Osteocyte (in vitro differentiated cells): ENCODE data around the gene RPL7L1. TPM values are rescaled to one million over a fixed set of nuclear protein-coding genes. Genes with fewer than 3 reads are reported as not detected.

Experiments
- DNase-seq: peaks from one replicate; pipeline ENCODE4 v3.0.0; 2021; ENCODE audit warnings: mixed read lengths; ENCODE audit not compliant: unreplicated experiment; ENCODE audit errors: extremely low spot score
- H3K27ac Mint-ChIP-seq: one replicate; pipeline ENCODE4 v1.8.0; 2021; ENCODE audit warnings: mild to moderate bottlenecking, mixed read lengths; ENCODE audit not compliant: unreplicated experiment
- H3K27me3 Mint-ChIP-seq: one replicate; pipeline ENCODE4 v1.8.0; 2021; ENCODE audit warnings: mixed read lengths; ENCODE audit not compliant: unreplicated experiment
- H3K36me3 Mint-ChIP-seq: one replicate; pipeline ENCODE4 v1.8.0; 2021; ENCODE audit warnings: mixed read lengths; ENCODE audit not compliant: unreplicated experiment
- H3K4me1 Mint-ChIP-seq: one replicate; pipeline ENCODE4 v1.8.0; 2021; ENCODE audit warnings: mixed read lengths; ENCODE audit not compliant: unreplicated experiment
- H3K4me3 Mint-ChIP-seq: one replicate; pipeline ENCODE4 v1.8.0; 2021; ENCODE audit warnings: mild to moderate bottlenecking, moderate library complexity, mixed read lengths; ENCODE audit not compliant: unreplicated experiment
- H3K9me3 Mint-ChIP-seq: one replicate; pipeline ENCODE4 v1.8.0; 2021; ENCODE audit warnings: mixed read lengths; ENCODE audit not compliant: unreplicated experiment
- total RNA-seq: library from RNA; stranded (reverse); gene quantifications from 2 replicates; pipeline ENCODE4 v1.2.1, GENCODE V29; 2021
- TF ChIP-seq, protein P1 (sequence below): fragments of 200-600 bp; sonication (generic); IDR thresholded peaks from 2 replicates; pipeline ENCODE4 v1.5.0; 2021; ENCODE audit warnings: antibody characterized with exemption, mild to moderate bottlenecking, moderate library complexity

Gene RPL7L1
- total RNA-seq, 1 donor from 2014 or later: 77.4 TPM

GRCh38 chr6:42915732-42916131 is 36.3 kb downstream of the RPL7L1 start, which contains the start of gene PTCRA:
PTCRA (plus strand) TSS chr6:42916053; CDS start chr6:42916070, 17 bp downstream.
- Mint-ChIP-seq H3K4me3 (no peak within 1 kb of the TSS), H3K27me3 (peaks cover 3% of the 10 kb centered on the region), H3K9me3 (no peaks in the 10 kb centered on the region), H3K36me3 (no peaks in the 10 kb centered on the region), H3K4me1 (peaks cover 4% of the 10 kb centered on the region), H3K27ac (no peak within 1 kb of the TSS)
- DNase-seq: no peak
- TF ChIP-seq, protein P1, sequence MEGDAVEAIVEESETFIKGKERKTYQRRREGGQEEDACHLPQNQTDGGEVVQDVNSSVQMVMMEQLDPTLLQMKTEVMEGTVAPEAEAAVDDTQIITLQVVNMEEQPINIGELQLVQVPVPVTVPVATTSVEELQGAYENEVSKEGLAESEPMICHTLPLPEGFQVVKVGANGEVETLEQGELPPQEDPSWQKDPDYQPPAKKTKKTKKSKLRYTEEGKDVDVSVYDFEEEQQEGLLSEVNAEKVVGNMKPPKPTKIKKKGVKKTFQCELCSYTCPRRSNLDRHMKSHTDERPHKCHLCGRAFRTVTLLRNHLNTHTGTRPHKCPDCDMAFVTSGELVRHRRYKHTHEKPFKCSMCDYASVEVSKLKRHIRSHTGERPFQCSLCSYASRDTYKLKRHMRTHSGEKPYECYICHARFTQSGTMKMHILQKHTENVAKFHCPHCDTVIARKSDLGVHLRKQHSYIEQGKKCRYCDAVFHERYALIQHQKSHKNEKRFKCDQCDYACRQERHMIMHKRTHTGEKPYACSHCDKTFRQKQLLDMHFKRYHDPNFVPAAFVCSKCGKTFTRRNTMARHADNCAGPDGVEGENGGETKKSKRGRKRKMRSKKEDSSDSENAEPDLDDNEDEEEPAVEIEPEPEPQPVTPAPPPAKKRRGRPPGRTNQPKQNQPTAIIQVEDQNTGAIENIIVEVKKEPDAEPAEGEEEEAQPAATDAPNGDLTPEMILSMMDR: no peak

- H3K36me3 Mint-ChIP-seq: no peaks in the 10 kb centered on the region
- H3K27ac Mint-ChIP-seq: no peak overlapping the region
- TF ChIP-seq, protein P1: no peak
- peaks cover 1% of the 10 kb centered on the region for H3K27me3 Mint-ChIP-seq
- H3K4me3 Mint-ChIP-seq: no peak overlapping the region
- H3K4me1 Mint-ChIP-seq: peaks cover 3% of the 10 kb centered on the region
- no peak for DNase-seq
- H3K9me3 Mint-ChIP-seq: no peaks in the 10 kb centered on the region
Measured at GRCh38 chr6:42916288-42916687, 36.9 kb downstream of the RPL7L1 start.

DNA sequence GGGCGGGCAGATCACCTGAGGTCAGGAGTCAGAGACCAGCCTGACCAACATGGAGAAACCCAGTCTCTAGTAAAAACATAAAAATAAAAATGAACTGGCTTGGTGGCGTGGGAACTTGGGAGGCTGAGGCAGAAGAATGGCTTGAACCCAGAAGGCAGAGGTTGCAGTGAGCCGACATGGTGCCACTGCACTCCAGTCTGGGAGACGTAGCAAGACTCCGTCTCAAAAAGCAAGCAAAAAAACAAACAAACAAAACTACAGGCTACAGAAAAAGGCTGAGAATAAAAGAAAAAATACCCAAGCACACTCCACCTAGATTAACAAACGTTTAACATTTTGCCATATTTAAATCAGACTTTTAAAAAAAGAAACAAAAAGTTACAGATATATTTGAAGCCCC is 42.4 kb downstream of the RPL7L1 start:
- H3K27me3 Mint-ChIP-seq: no peaks in the 10 kb centered on the region
- H3K27ac Mint-ChIP-seq: no peak overlapping the region
- H3K4me3 Mint-ChIP-seq: no peak overlapping the region
- no peaks in the 10 kb centered on the region for H3K36me3 Mint-ChIP-seq
- peaks cover 2% of the 10 kb centered on the region for H3K4me1 Mint-ChIP-seq
- H3K9me3 Mint-ChIP-seq: no peaks in the 10 kb centered on the region
- TF ChIP-seq, protein P1: no peak
- no peak for DNase-seq

DNA sequence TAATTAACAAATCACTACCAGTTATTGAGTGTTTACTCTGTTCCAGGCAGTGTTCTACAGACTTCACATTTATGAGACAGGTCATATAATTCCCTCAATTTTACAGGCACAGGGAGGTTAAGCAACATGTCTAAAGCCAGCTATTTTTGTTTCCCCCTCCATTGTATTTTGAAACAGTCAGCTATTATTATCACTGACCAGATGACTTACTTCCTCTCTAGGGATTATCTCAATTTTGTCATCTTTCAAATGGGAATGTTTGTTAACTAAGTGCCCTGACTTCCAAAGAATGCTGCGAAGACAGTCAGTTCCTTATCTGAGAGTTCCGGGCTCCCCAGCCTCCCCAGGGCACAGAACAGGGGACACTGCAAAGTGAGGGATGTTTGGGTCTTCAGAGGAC is 44.2 kb downstream of the RPL7L1 start:
- Mint-ChIP-seq H3K27me3 (no peaks in the 10 kb centered on the region), H3K4me3 (no peak overlapping the region), H3K4me1 (peaks cover 6% of the 10 kb centered on the region), H3K36me3 (no peaks in the 10 kb centered on the region), H3K9me3 (no peaks in the 10 kb centered on the region), H3K27ac (no peak overlapping the region)
- no peak for DNase-seq
- TF ChIP-seq, protein P1: no peak

DNA sequence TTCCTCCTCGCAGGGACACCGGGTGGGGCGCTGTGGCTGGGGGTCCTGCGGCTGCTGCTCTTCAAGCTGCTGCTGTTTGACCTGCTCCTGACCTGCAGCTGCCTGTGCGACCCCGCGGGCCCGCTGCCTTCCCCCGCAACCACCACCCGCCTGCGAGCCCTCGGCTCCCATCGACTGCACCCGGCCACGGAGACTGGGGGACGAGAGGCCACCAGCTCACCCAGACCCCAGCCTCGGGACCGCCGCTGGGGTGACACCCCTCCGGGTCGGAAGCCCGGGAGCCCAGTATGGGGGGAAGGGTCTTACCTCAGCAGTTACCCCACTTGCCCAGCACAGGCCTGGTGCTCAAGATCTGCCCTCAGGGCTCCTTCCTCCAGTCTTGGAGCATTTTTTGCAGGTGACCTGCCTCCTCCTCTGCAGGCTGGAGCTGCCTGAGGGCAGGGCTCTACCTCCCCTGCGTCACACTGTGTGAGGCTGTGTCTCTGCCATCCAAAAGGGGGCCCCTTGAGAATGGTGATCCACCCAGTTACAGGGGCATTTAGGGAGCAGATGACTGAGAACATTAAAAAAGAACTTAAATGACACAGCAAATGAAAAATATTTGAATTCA is 45.9 kb downstream of the RPL7L1 start:
- H3K4me3 Mint-ChIP-seq: no peak overlapping the region
- no peaks in the 10 kb centered on the region for H3K9me3 Mint-ChIP-seq
- TF ChIP-seq, protein P1: no peak
- no peaks in the 10 kb centered on the region for H3K36me3 Mint-ChIP-seq
- H3K27ac Mint-ChIP-seq: no peak overlapping the region
- peaks cover 11% of the 10 kb centered on the region for H3K4me1 Mint-ChIP-seq
- H3K27me3 Mint-ChIP-seq: no peaks in the 10 kb centered on the region
- DNase-seq: no peak
